ENCODE measurements around the gene PMVK. TPM values are rescaled to one million over a fixed set of nuclear protein-coding genes. Genes with fewer than 3 reads are reported as not detected.

PMVK gene
- total RNA-seq, 1 experiment from 2014 or later = 26.3 TPM

GRCh38 chr1:154937085-154937987, 817 bp upstream of the PMVK start:
- Histone ChIP-seq H3K9ac (ENCODE audit: extremely low read depth, insufficient read length, low read length) (peak overlapping the region; percentile 96), H2AK5ac (ENCODE audit: insufficient read length, low read length) (no peak overlapping the region), H3K14ac (ENCODE audit: insufficient read depth, low read length) (peak overlapping the region; percentile 98; the same call in 1 of the 2 replicates), H2BK20ac (ENCODE audit: low read depth, low read length, poor library complexity, severe bottlenecking) (peak overlapping the region; percentile 91), H3K27ac (ENCODE audit: insufficient read length, low read depth, low read length) (peak overlapping the region; percentile 74), H3K4me2 (ENCODE audit: insufficient read depth, insufficient read length, low read length) (peak overlapping the region; percentile 93), H3K79me1 (ENCODE audit: insufficient read depth, low read depth, low read length, poor library complexity, severe bottlenecking) (no peaks in the 10 kb centered on the region), H3K23ac (ENCODE audit: insufficient read length, low read depth, low read length) (no peak overlapping the region), H4K5ac (ENCODE audit: insufficient read length, low read depth, low read length) (peak overlapping the region; percentile 84), H3K56ac (ENCODE audit: insufficient read length, low read depth, low read length) (peak overlapping the region; percentile 48), H2BK12ac (ENCODE audit: insufficient read length, low read depth, low read length) (peak overlapping the region; percentile 70), H3K4me1 (ENCODE audit: insufficient read depth, low read length) (peaks cover 3% of the 10 kb centered on the region), H2BK15ac (ENCODE audit: low read depth, low read length) (no peak overlapping the region), H2BK120ac (ENCODE audit: low read depth, low read length, poor library complexity, severe bottlenecking) (peak overlapping the region; percentile 95), H4K91ac (ENCODE audit: insufficient read length, low read depth, low read length) (peak overlapping the region; percentile 0), H3T11ph (ENCODE audit: low read length) (no peak overlapping the region), H3K23me2 (ENCODE audit: insufficient read length, low read depth, low read length, poor library complexity, severe bottlenecking) (peaks cover 11% of the 10 kb centered on the region), H3K18ac (ENCODE audit: insufficient read length, low read depth, low read length) (peak overlapping the region; percentile 98), H3K4ac (ENCODE audit: low read depth, low read length) (no peak overlapping the region), H4K8ac (replicated peaks; ENCODE audit: insufficient read length, low read depth, low read length) (peak overlapping the region; percentile 22), H3K79me2 (ENCODE audit: insufficient read depth, low read length) (no peaks in the 10 kb centered on the region), H4K20me1 (ENCODE audit: control insufficient read depth, insufficient read depth, insufficient read length) (no peaks in the 10 kb centered on the region), H3K27me3 (ENCODE audit: insufficient read depth, low read length) (no peaks in the 10 kb centered on the region), H2AFZ (ENCODE audit: low read length) (peak overlapping the region; percentile 66), H2BK5ac (ENCODE audit: insufficient read length, low read length) (peak overlapping the region; percentile 66), H3K9me3 (ENCODE audit: control insufficient read depth, low read depth, low read length) (no peaks in the 10 kb centered on the region)
- Mint-ChIP-seq H3K27me3 (ENCODE audit: low read depth) (no peaks in the 10 kb centered on the region; the same call in 1 of the 2 replicates), H3K4me3 (peak overlapping the region; percentile 81 to 93), H3K27ac (peak overlapping the region; percentile 99 to 100 (median 99)), H3K36me3 (ENCODE audit: insufficient read depth in 1 of 3, low read depth in 3 of 3) (no peaks in the 10 kb centered on the region; a peak in 1 of 7 replicates), H3K4me1 (peaks cover 30 to 32% of the 10 kb centered on the region in 2 experiments), H3K9me3 (no peaks in the 10 kb centered on the region; a peak in 2 of 5 replicates)
- TF ChIP-seq CTCF (conservative IDR thresholded peaks at IDR 0.05) = no peak
- DNase-seq = peak; percentile 88
- WGBS (ENCODE audit: extremely low coverage, insufficient read length, low lambda C conversion rate) = no CpG with 5 or more reads among the region's 36 CpGs

Data from H9 (cell line).